HEK293 (cell line): ENCODE results near the gene TRPC6.

Source experiments
- SP2 ChIP-seq: fragments of 450-650 bp; formaldehyde crosslinking; IDR thresholded peaks from 2 replicates; pipeline ENCODE4 v1.5.1; 2016; ENCODE audit warnings: missing biosample characterization, missing genetic modification characterization
- ZBTB21 ChIP-seq: fragments of 450-650 bp; formaldehyde crosslinking; IDR thresholded peaks from 2 replicates; pipeline ENCODE4 v1.5.1; 2017; ENCODE audit warnings: missing biosample characterization, missing genetic modification characterization
- ZEB2 ChIP-seq: fragments of 450-650 bp; formaldehyde crosslinking; IDR thresholded peaks from 2 replicates; pipeline ENCODE4 v1.5.1; 2016; ENCODE audit warnings: missing biosample characterization, missing genetic modification characterization
- ZNF394 ChIP-seq: fragments of 450-650 bp; formaldehyde crosslinking; IDR thresholded peaks from 2 replicates; pipeline ENCODE4 v1.5.1; 2016; ENCODE audit warnings: missing biosample characterization, missing genetic modification characterization, mild to moderate bottlenecking, moderate library complexity, borderline replicate concordance
- ZNF423 ChIP-seq: fragments of 450-650 bp; formaldehyde crosslinking; IDR thresholded peaks from 2 replicates; pipeline ENCODE4 v1.5.1; 2016; ENCODE audit warnings: missing biosample characterization, missing genetic modification characterization
- ZNF48 ChIP-seq: fragments of 450-650 bp; formaldehyde crosslinking; IDR thresholded peaks from 2 replicates; pipeline ENCODE4 v1.5.1; 2016; ENCODE audit warnings: missing biosample characterization, missing genetic modification characterization
- ZNF561 ChIP-seq: fragments of 450-650 bp; IDR thresholded peaks from 2 replicates; pipeline ENCODE4 v1.5.1; 2018; ENCODE audit warnings: missing biosample characterization, missing genetic modification characterization, borderline replicate concordance
- TF ChIP-seq, protein P1 (sequence below): IDR thresholded peaks from 2 replicates; pipeline ENCODE4 v1.6.1; 2011; ENCODE audit warnings: mild to moderate bottlenecking, low read depth, low read length, borderline replicate concordance
- TF ChIP-seq, protein P2 (sequence below): fragments of 450-650 bp; formaldehyde crosslinking; IDR thresholded peaks from 2 replicates; pipeline ENCODE4 v1.5.1; 2016; ENCODE audit warnings: missing biosample characterization, missing genetic modification characterization

- TF ChIP-seq ZNF48 (no peak), ZEB2 (no peak), ZNF394 (tag by site-specific recombination) (no peak), ZBTB21 (tag by site-specific recombination) (no peak), ZNF561 (tag by site-specific recombination) (no peak), SP2 (tag by site-specific recombination) (no peak), ZNF423 (tag by site-specific recombination) (no peak)
- TF ChIP-seq, protein P1, sequence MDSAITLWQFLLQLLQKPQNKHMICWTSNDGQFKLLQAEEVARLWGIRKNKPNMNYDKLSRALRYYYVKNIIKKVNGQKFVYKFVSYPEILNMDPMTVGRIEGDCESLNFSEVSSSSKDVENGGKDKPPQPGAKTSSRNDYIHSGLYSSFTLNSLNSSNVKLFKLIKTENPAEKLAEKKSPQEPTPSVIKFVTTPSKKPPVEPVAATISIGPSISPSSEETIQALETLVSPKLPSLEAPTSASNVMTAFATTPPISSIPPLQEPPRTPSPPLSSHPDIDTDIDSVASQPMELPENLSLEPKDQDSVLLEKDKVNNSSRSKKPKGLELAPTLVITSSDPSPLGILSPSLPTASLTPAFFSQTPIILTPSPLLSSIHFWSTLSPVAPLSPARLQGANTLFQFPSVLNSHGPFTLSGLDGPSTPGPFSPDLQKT: no peak
- TF ChIP-seq, protein P2, sequence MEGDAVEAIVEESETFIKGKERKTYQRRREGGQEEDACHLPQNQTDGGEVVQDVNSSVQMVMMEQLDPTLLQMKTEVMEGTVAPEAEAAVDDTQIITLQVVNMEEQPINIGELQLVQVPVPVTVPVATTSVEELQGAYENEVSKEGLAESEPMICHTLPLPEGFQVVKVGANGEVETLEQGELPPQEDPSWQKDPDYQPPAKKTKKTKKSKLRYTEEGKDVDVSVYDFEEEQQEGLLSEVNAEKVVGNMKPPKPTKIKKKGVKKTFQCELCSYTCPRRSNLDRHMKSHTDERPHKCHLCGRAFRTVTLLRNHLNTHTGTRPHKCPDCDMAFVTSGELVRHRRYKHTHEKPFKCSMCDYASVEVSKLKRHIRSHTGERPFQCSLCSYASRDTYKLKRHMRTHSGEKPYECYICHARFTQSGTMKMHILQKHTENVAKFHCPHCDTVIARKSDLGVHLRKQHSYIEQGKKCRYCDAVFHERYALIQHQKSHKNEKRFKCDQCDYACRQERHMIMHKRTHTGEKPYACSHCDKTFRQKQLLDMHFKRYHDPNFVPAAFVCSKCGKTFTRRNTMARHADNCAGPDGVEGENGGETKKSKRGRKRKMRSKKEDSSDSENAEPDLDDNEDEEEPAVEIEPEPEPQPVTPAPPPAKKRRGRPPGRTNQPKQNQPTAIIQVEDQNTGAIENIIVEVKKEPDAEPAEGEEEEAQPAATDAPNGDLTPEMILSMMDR (tag by site-specific recombination): no peak
Observed at GRCh38 chr11:101428918-101429317, 154.9 kb downstream of the TRPC6 start.
